BE2C (cell line): ENCODE measurements around the gene NAV3.

Experiments
- DNase-seq: peaks from one replicate; pipeline ENCODE4 v3.0.0-alpha.2; 2020
- H3K27me3 ChIP-seq: fragments of 250-450 bp; sonication (Bioruptor Pico); 2 replicates; pipeline ENCODE4 v1.5.1; 2020; ENCODE audit warnings: mild to moderate bottlenecking
- H3K36me3 ChIP-seq: fragments of 250-450 bp; sonication (Bioruptor Pico); 2 replicates; pipeline ENCODE4 v1.5.1; 2020; ENCODE audit warnings: mild to moderate bottlenecking
- H3K4me1 ChIP-seq: fragments of 250-450 bp; sonication (Bioruptor Pico); 2 replicates; pipeline ENCODE4 v1.5.1; 2020
- H3K4me3 ChIP-seq: 2 replicates; pipeline ENCODE4 v1.5.1; 2011; ENCODE audit warnings: low read depth, low read length
- H3K9me3 ChIP-seq: fragments of 250-450 bp; sonication (Bioruptor Pico); 2 replicates; pipeline ENCODE4 v1.5.1; 2020
- CTCF ChIP-seq: IDR thresholded peaks from 2 replicates; pipeline ENCODE4 v1.5.1; 2012; ENCODE audit warnings: mild to moderate bottlenecking, low read depth, low read length

NAV3 gene

GRCh38 chr12:77865178-77865577 is 34.5 kb downstream of the NAV3 start:
- H3K36me3 ChIP-seq: no peaks in the 10 kb centered on the region
- H3K9me3 ChIP-seq: no peaks in the 10 kb centered on the region
- no peaks in the 10 kb centered on the region for H3K27me3 ChIP-seq
- no peaks in the 10 kb centered on the region for H3K4me1 ChIP-seq
- H3K4me3 ChIP-seq: no peak overlapping the region
- DNase-seq: no peak
- no peak for TF ChIP-seq CTCF

GRCh38 chr12:77878901-77879300 is 48.2 kb downstream of the NAV3 start:
- no peaks in the 10 kb centered on the region for H3K36me3 ChIP-seq
- no peaks in the 10 kb centered on the region for H3K27me3 ChIP-seq
- H3K9me3 ChIP-seq: no peaks in the 10 kb centered on the region
- no peak for TF ChIP-seq CTCF
- no peaks in the 10 kb centered on the region for H3K4me1 ChIP-seq
- no peak for DNase-seq
- H3K4me3 ChIP-seq: no peak overlapping the region

GRCh38 chr12:77882709-77883108 is 52.0 kb downstream of the NAV3 start:
- no peaks in the 10 kb centered on the region for H3K27me3 ChIP-seq
- no peaks in the 10 kb centered on the region for H3K4me1 ChIP-seq
- H3K4me3 ChIP-seq: no peak overlapping the region
- no peak for TF ChIP-seq CTCF
- no peaks in the 10 kb centered on the region for H3K9me3 ChIP-seq
- no peak for DNase-seq
- no peaks in the 10 kb centered on the region for H3K36me3 ChIP-seq

GRCh38 chr12:77888611-77889010 is 57.9 kb downstream of the NAV3 start:
- Histone ChIP-seq H3K4me3 (no peak overlapping the region), H3K9me3 (no peaks in the 10 kb centered on the region), H3K27me3 (no peaks in the 10 kb centered on the region), H3K36me3 (no peaks in the 10 kb centered on the region), H3K4me1 (no peaks in the 10 kb centered on the region)
- TF ChIP-seq CTCF: no peak
- no peak for DNase-seq

- DNase-seq: no peak
- no peaks in the 10 kb centered on the region for H3K36me3 ChIP-seq
- TF ChIP-seq CTCF: no peak
Measured at GRCh38 chr12:77891518-77892147, 60.9 kb downstream of the NAV3 start.

GRCh38 chr12:77893918-77894317 is 63.2 kb downstream of the NAV3 start:
- H3K27me3 ChIP-seq: no peaks in the 10 kb centered on the region
- no peak for TF ChIP-seq CTCF
- no peaks in the 10 kb centered on the region for H3K36me3 ChIP-seq
- no peak for DNase-seq
- no peaks in the 10 kb centered on the region for H3K4me1 ChIP-seq
- no peak overlapping the region for H3K4me3 ChIP-seq
- no peaks in the 10 kb centered on the region for H3K9me3 ChIP-seq

More at GRCh38 chr12:77891518-77892147, 60.9 kb downstream of the NAV3 start:
- Histone ChIP-seq H3K27me3 (no peaks in the 10 kb centered on the region), H3K4me1 (no peaks in the 10 kb centered on the region), H3K4me3 (no peak overlapping the region), H3K9me3 (no peaks in the 10 kb centered on the region)
